Dendritic cell treated with granulocyte-macrophage colony-stimulating factor and Interleukin-4, amounts not matched to agents 40 ng/mL and 50 ng/mL, for 4 days (primary cell): ENCODE results near the gene ADGRL3.

Source experiments
- H3K27ac Mint-ChIP-seq: one replicate; pipeline ENCODE4 v1.8.0; 2022; ENCODE audit warnings: mild to moderate bottlenecking, mixed read lengths
- H3K27me3 Mint-ChIP-seq: one replicate; pipeline ENCODE4 v1.8.0; 2022; ENCODE audit warnings: mild to moderate bottlenecking, mixed read lengths
- H3K36me3 Mint-ChIP-seq: one replicate; pipeline ENCODE4 v1.8.0; 2022; ENCODE audit warnings: low read depth, mixed read lengths
- H3K4me1 Mint-ChIP-seq: one replicate; pipeline ENCODE4 v1.8.0; 2022; ENCODE audit warnings: low read depth, mixed read lengths
- H3K4me3 Mint-ChIP-seq: one replicate; pipeline ENCODE4 v1.8.0; 2022; ENCODE audit warnings: mild to moderate bottlenecking, moderate library complexity, mixed read lengths
- H3K9me3 Mint-ChIP-seq: one replicate; pipeline ENCODE4 v1.8.0; 2022; ENCODE audit warnings: mixed read lengths
- intact Hi-C: fragments of 100-400 bp; cut with micrococcal nuclease; formaldehyde crosslinking; loops from one replicate; pipeline ENCODE4 v1.15.0; 2022

The ADGRL3 gene

DNA sequence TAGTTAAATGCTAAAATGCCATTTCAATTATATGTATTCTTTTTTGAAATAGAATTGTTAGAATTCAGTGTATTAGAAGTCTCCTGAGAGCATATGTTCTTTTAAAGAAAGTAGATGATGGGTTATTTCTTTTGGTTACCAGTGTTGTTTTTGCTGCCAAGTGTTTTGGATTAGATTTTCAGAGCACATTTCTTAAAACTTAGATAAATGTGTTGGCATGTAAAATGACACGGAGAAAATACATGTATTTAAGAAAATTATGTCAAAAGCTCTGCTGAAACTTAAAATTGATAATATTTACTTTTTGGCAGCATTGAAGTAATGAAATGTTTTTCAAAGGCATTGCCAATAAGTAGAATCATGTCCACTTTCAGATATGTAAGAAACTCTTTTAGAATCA lies 379.7 kb downstream of the ADGRL3 start:
- intact Hi-C loops, result no loop called here
- H3K36me3 Mint-ChIP-seq, result no peaks in the 10 kb centered on the region
- peaks cover 1% of the 10 kb centered on the region for H3K27me3 Mint-ChIP-seq
- no peak overlapping the region for H3K27ac Mint-ChIP-seq
- peaks cover 7% of the 10 kb centered on the region for H3K9me3 Mint-ChIP-seq
- no peak overlapping the region for H3K4me3 Mint-ChIP-seq
- H3K4me1 Mint-ChIP-seq, result no peaks in the 10 kb centered on the region

DNA sequence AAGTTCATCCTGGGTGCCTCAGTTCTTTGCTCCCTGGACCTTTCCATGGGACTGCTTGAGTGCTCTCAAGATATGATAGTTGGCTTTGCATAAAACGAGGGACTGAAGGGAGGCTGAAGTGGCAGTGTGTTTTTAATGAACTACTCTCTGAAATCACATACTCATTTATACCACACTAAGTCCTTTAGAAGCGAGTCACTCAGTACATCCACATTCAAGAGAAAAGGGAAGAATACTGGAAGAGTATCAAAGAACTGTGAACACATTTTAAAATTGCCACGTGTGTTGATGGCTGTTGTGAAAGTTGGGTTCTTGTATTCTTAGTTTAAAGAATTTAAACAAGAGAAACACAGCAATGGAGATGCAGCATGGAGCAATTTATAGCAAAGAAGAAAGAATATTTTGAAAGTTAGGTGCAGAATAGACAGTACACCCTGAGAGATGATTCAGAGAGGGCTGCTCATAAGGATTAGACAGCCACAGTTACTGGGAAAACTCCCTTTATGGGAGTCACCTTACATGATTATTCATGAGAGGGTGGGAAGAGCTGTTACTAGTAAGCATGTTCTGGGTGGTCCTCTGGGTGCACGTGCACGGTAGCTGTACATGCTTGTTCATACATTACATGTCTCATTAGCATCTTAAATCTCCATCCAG lies 380.7 kb downstream of the ADGRL3 start:
- Mint-ChIP-seq H3K36me3 (no peaks in the 10 kb centered on the region), H3K4me1 (no peaks in the 10 kb centered on the region), H3K4me3 (no peak overlapping the region), H3K27ac (no peak overlapping the region), H3K27me3 (peaks cover 1% of the 10 kb centered on the region), H3K9me3 (peaks cover 7% of the 10 kb centered on the region)
- intact Hi-C loops, result no loop called here

GRCh38 chr4:61583696-61584095 lies 383.6 kb downstream of the ADGRL3 start:
- Mint-ChIP-seq H3K27me3 (no peaks in the 10 kb centered on the region), H3K4me1 (no peaks in the 10 kb centered on the region), H3K27ac (no peak overlapping the region)

DNA sequence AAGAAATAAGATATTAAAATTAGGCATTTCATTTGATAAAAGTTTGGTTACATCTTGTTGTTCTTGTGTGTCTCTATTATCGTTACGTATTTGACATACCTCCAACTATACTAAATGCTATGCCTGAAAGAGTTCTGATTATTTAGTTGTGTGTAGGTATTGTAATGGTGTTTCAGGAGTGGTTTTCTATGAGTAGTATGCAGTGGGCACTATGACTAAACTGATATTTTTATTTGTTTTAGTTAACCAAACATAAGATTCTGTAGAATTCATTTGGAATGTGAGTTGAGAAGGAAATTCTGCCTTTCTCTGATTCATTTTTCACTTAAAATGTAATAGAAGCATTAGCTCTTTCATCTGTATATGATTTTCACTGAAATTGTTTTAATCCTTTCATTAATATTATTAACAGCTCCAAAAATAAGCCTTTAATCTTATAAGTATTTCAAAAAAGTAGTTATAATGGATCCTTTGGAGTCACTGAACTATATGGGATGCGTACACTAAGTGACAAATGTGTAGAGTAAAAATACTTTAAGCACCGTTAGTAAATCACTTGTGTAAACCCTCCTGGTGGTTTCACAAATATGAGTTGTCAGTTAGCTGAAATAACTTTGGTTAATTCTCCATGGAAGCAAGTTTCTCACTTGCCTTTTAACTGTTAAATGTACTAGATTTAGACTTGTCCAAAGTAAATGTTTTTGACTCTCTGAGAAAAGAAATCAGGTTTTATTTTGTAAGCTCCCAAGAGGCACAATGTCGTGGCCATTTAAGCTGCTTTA lies 388.7 kb downstream of the ADGRL3 start:
- no peak overlapping the region for H3K4me3 Mint-ChIP-seq
- no peaks in the 10 kb centered on the region for H3K36me3 Mint-ChIP-seq
- no peaks in the 10 kb centered on the region for H3K27me3 Mint-ChIP-seq
- H3K4me1 Mint-ChIP-seq, result no peaks in the 10 kb centered on the region
- no peak overlapping the region for H3K27ac Mint-ChIP-seq
- intact Hi-C loops, result no loop called here
- no peaks in the 10 kb centered on the region for H3K9me3 Mint-ChIP-seq

More at GRCh38 chr4:61583696-61584095, 383.6 kb downstream of the ADGRL3 start:
- H3K9me3 Mint-ChIP-seq, result peaks cover 7% of the 10 kb centered on the region
- no peaks in the 10 kb centered on the region for H3K36me3 Mint-ChIP-seq
- H3K4me3 Mint-ChIP-seq, result no peak overlapping the region
- intact Hi-C loops, result no loop called here

DNA sequence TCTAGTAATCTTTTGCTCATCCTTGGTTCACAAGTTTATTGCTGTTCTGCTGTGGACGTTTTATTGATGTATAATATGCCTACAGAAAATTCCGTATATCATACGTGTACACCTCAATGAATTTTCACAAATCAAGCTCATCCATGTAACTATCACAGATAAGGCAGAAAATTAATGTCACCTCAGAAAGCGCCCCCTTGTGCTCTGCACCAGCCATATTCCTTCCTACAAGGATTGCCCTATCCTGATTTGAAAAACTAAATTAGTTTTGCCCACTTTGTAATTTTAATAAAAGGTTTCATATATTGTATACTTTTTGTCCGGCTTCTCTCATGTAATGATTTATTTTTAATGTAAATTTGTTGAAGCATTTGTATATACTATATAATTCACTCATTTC lies 390.8 kb downstream of the ADGRL3 start:
- Mint-ChIP-seq H3K9me3 (no peaks in the 10 kb centered on the region), H3K4me3 (no peak overlapping the region), H3K27me3 (no peaks in the 10 kb centered on the region), H3K4me1 (peaks cover 9% of the 10 kb centered on the region), H3K36me3 (no peaks in the 10 kb centered on the region), H3K27ac (no peak overlapping the region)
- intact Hi-C loops, result no loop called here

DNA sequence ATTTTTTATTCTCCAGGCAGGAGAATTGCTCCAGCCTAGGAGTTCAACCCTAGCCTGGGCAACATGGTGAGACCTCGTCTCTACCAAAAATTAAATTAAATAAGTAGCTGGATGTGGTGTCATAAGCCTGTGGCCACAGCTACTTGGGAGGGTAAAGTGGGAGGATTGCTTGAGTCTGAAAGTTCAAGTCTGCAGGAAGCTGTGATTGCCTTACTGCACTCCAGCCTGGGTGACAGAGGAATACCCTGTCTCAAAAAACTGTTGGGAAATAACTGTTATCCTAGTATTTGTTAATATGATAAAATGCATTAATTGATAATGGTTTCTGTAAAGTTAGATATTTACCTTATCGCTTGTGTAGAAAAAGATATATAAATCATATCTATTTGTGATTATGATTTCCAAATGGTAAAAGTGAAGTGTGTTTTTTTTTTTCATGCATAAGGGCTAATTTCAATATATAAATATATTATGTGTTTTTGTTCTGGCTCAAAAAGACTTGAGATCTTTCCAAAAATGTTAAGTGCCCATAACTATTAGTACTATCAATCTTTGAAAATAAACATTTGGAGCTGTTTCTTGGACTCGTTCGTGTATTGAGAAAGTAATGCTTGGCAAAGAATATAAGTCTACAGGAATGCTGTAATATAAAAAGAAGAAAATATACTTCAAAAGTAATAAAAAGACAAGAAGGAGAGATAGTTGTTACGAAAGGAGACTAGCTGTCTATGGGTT lies 396.6 kb downstream of the ADGRL3 start:
- Mint-ChIP-seq H3K4me1 (peaks cover 9% of the 10 kb centered on the region), H3K36me3 (no peaks in the 10 kb centered on the region), H3K9me3 (no peaks in the 10 kb centered on the region), H3K27ac (no peak overlapping the region), H3K4me3 (no peak overlapping the region), H3K27me3 (no peaks in the 10 kb centered on the region)
- intact Hi-C loops, result no loop called here

GRCh38 chr4:61603086-61603485 lies 403.0 kb downstream of the ADGRL3 start:
- Mint-ChIP-seq H3K9me3 (peaks cover 8% of the 10 kb centered on the region), H3K36me3 (no peaks in the 10 kb centered on the region), H3K4me1 (peaks cover 30% of the 10 kb centered on the region), H3K27ac (no peak overlapping the region), H3K4me3 (no peak overlapping the region), H3K27me3 (peaks cover 4% of the 10 kb centered on the region)
- intact Hi-C loops, result no loop called here

DNA sequence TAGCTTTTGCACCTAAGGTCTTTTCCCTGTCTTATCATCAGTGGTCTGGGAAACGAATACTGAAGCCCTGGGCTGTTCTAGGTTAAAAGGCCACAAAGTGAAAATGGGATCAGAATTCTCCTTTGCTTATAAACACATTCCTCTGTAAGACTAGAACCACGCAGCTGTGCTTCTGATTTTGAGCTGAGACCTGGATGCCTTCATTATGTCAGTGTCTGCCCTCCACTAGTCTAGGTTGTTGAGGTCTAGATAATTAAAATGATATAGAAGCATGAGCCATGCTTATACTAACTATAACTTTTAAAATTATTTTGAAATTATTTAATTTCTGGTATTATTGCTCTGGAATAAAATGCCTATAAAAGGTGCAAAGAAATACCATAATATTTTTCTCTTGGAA lies 403.9 kb downstream of the ADGRL3 start:
- intact Hi-C loops, result no loop called here

DNA sequence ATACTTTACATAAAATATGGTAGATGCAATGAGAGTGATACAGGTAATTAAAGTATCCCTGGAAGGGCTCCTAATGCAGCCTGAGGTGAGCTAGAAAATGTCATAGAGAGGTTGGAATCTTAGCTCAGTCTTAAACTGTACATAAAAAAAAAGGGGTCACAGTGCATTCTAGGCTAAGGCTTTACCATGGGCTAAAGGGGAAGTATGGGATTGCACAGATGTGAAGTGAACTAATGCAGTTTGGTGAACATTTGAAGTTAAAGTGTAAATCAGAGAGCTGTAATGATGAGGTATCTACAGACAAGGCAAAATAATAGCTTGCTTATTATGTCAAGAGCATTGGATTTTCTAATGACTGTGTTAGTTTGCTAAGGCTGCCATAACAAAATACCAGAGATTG lies 405.9 kb downstream of the ADGRL3 start:
- peaks cover 4% of the 10 kb centered on the region for H3K27me3 Mint-ChIP-seq

More for the DNA sequence above, 403.9 kb downstream of the ADGRL3 start:
- Mint-ChIP-seq H3K9me3 (peaks cover 8% of the 10 kb centered on the region), H3K27me3 (peaks cover 4% of the 10 kb centered on the region), H3K4me3 (no peak overlapping the region), H3K27ac (no peak overlapping the region), H3K4me1 (peaks cover 30% of the 10 kb centered on the region), H3K36me3 (no peaks in the 10 kb centered on the region)

GRCh38 chr4:61614231-61614630 lies 414.1 kb downstream of the ADGRL3 start:
- intact Hi-C loops, result no loop called here
- peaks cover 6% of the 10 kb centered on the region for H3K27me3 Mint-ChIP-seq
- no peak overlapping the region for H3K27ac Mint-ChIP-seq
- no peaks in the 10 kb centered on the region for H3K36me3 Mint-ChIP-seq
- H3K4me1 Mint-ChIP-seq, result no peaks in the 10 kb centered on the region
- H3K4me3 Mint-ChIP-seq, result no peak overlapping the region
- no peaks in the 10 kb centered on the region for H3K9me3 Mint-ChIP-seq

More for the DNA sequence above, 405.9 kb downstream of the ADGRL3 start:
- H3K4me1 Mint-ChIP-seq, result peaks cover 30% of the 10 kb centered on the region
- H3K36me3 Mint-ChIP-seq, result no peaks in the 10 kb centered on the region
- H3K27ac Mint-ChIP-seq, result peak overlapping the region; percentile 55
- H3K9me3 Mint-ChIP-seq, result peaks cover 8% of the 10 kb centered on the region
- intact Hi-C loops, result no loop called here
- H3K4me3 Mint-ChIP-seq, result no peak overlapping the region

- Mint-ChIP-seq H3K4me3 (no peak overlapping the region), H3K4me1 (peaks cover 7% of the 10 kb centered on the region), H3K27me3 (peaks cover 6% of the 10 kb centered on the region), H3K36me3 (no peaks in the 10 kb centered on the region), H3K9me3 (no peaks in the 10 kb centered on the region), H3K27ac (no peak overlapping the region)
- intact Hi-C loops, result no loop called here
These were observed 419.4 kb downstream of the ADGRL3 start for GRCh38 chr4:61619528-61619927.

DNA sequence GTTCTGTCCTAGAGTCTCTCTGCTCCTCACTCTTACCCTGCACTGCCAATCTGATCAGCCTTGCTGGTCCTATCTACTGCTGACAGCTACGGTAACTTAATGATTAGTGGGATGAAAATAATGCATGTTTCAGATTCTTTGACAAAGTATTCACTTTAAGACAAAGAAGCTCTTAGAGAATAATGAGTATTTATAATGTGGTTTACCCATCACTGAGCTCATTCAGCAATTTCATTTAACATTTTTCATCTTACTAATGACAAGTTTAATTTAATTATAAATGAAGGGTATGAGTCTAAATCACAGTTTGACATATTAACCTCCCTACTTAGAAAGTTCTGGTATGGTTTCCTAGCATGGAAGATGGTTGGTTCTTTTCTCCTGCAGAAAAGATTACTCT lies 428.2 kb downstream of the ADGRL3 start:
- Mint-ChIP-seq H3K4me3 (no peak overlapping the region), H3K9me3 (no peaks in the 10 kb centered on the region), H3K27me3 (no peaks in the 10 kb centered on the region), H3K4me1 (peaks cover 7% of the 10 kb centered on the region), H3K27ac (no peak overlapping the region), H3K36me3 (no peaks in the 10 kb centered on the region)
- intact Hi-C loops, result no loop called here

GRCh38 chr4:61628727-61629126 lies 428.6 kb downstream of the ADGRL3 start:
- Mint-ChIP-seq H3K27ac (no peak overlapping the region), H3K27me3 (no peaks in the 10 kb centered on the region), H3K36me3 (no peaks in the 10 kb centered on the region), H3K9me3 (no peaks in the 10 kb centered on the region), H3K4me1 (peaks cover 4% of the 10 kb centered on the region), H3K4me3 (no peak overlapping the region)
- intact Hi-C loops, result no loop called here

DNA sequence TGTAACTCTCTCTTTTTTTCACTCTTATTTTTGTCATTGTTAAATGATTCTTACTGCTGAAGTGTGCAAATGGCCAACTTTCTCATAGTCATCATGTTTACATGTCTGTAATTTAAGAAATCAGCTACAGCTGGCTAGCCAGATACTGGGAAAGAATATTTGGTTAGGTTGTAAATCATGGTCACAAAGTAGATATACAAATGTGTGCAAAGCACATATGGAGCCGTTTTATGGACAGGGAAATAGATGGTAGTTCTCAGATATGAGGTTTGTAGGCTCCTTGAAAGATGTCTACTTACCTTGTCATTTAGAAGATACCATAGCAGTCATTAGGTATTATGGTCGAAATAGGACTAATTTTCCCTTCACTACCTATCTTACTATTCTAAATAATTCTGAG lies 430.4 kb downstream of the ADGRL3 start:
- intact Hi-C loops, result no loop called here

More for the DNA sequence above, 430.4 kb downstream of the ADGRL3 start:
- Mint-ChIP-seq H3K4me1 (no peaks in the 10 kb centered on the region), H3K27ac (no peak overlapping the region), H3K27me3 (peaks cover 2% of the 10 kb centered on the region), H3K9me3 (no peaks in the 10 kb centered on the region), H3K4me3 (no peak overlapping the region), H3K36me3 (no peaks in the 10 kb centered on the region)
